ENCODE measurements around the gene RASGRP2.

The RASGRP2 gene

GRCh38 chr11:64760759-64761420 is 16.9 kb upstream of the RASGRP2 start (continued):
- TF ChIP-seq ZSCAN4 (tag by site-specific recombination; IDR thresholded peaks at IDR 0.05) (no peak), ZNF76 (tag by site-specific recombination; IDR thresholded peaks at IDR 0.05; ENCODE audit: borderline replicate concordance, low read depth) (no peak), ZNF138 (tag by site-specific recombination; IDR thresholded peaks at IDR 0.05; ENCODE audit: borderline replicate concordance) (no peak), ZNF518A (tag by site-specific recombination; conservative IDR thresholded peaks at IDR 0.05; ENCODE audit: low read depth) (no peak)

GRCh38 chr11:64759722-64760719 is 16.1 kb upstream of the RASGRP2 start, which contains the start of gene PYGM:
TSS of gene PYGM (minus strand) at chr11:64759974. CDS start at chr11:64759898, 76 bp downstream.
- Histone ChIP-seq H3K27ac (ENCODE audit: extremely low read depth, low read depth, low read length) (no peak within 1 kb of the TSS), H3K9me3 (ENCODE audit: control insufficient read depth, insufficient read depth, low read depth, low read length) (no peaks in the 10 kb centered on the region), H3K36me3 (ENCODE audit: control insufficient read depth in 2 of 2, insufficient read depth in 1 of 2, low read length in 2 of 2) (peaks cover 0 to 33% of the 10 kb centered on the region in 2 experiments; a peak in 1 of 3 replicates), H3K4me3 (ENCODE audit: low read depth, low read length) (no peak within 1 kb of the TSS), H3K4me1 (ENCODE audit: control insufficient read depth, insufficient read depth, low read length) (peaks cover 7% of the 10 kb centered on the region)
- TF ChIP-seq ZNF398 (tag by site-specific recombination; IDR thresholded peaks at IDR 0.05) = peak; percentile 19; the same call in 1 of the 2 replicates
- TF ChIP-seq KLF1 (tag by site-specific recombination; IDR thresholded peaks at IDR 0.05) = no peak
- no peak for TF ChIP-seq MYNN (tag by site-specific recombination; IDR thresholded peaks at IDR 0.05; ENCODE audit: borderline replicate concordance)
- no peak for TF ChIP-seq ZNF148 (tag by site-specific recombination; IDR thresholded peaks at IDR 0.05; ENCODE audit: borderline replicate concordance)
- TF ChIP-seq KLF8 (tag by site-specific recombination; IDR thresholded peaks at IDR 0.05) = no peak
- no peak for TF ChIP-seq ZSCAN16 (tag by site-specific recombination; IDR thresholded peaks at IDR 0.05)
- peak; percentile 66 for TF ChIP-seq SP2 (tag by site-specific recombination; IDR thresholded peaks at IDR 0.05)
- no peak for TF ChIP-seq ZFHX2 (tag by site-specific recombination; conservative IDR thresholded peaks at IDR 0.05)
- TF ChIP-seq ZXDB (tag by site-specific recombination; IDR thresholded peaks at IDR 0.05) = peak; percentile 58
- TF ChIP-seq GLIS2 (tag by site-specific recombination; IDR thresholded peaks at IDR 0.05) = peak; percentile 73
- TF ChIP-seq ZBTB17 (tag by site-specific recombination; IDR thresholded peaks at IDR 0.05) = 0 out of 2 replicates have a peak, but pooled peaks have one; percentile 32
- 0 out of 2 replicates have a peak, but pooled peaks have one; percentile 25 for TF ChIP-seq SP3 (tag by site-specific recombination; IDR thresholded peaks at IDR 0.05)
- TF ChIP-seq ZNF701 (tag by site-specific recombination; IDR thresholded peaks at IDR 0.05) = no peak
- TF ChIP-seq ZNF843 (tag by site-specific recombination; IDR thresholded peaks at IDR 0.05) = no peak
- 0 out of 2 replicates have a peak, but pooled peaks have one; percentile 32 for TF ChIP-seq ZNF600 (tag by site-specific recombination; IDR thresholded peaks at IDR 0.05)
- TF ChIP-seq GLIS1 (tag by site-specific recombination; IDR thresholded peaks at IDR 0.05) = peak; percentile 55
- TF ChIP-seq FEZF1 (tag by site-specific recombination; IDR thresholded peaks at IDR 0.05) = no peak
- CTCF ChIA-PET = interaction anchor here (0.5 to 1.1 kb wide), 3 partner anchors 14 to 16 kb away, joined by 3 to 4 read pairs (median 3); partner anchors contain the start of gene RASGRP2
- POLR2A ChIA-PET = interaction anchor here (0.5 to 5.8 kb wide), 6 partner anchors 12 to 86 kb away, joined by 3 to 42 read pairs (median 6); partner anchors contain the start of gene SF1

Measured in HEK293 (cell line).